Activated gamma-delta T cell treated with Interleukin-2 at 50 U/mL for 16 hours (primary cell): Measurements from ENCODE around the gene TRABD2A.
"Not testable (repeated sequence)": the region's sequence is repeated elsewhere in the genome, so short reads cannot be mapped to it uniquely, and the experiment has no call there.

ENCODE experiments used
- DNase-seq: peaks from one replicate; pipeline ENCODE4 v3.0.0-alpha.2; 2020

TRABD2A gene

DNA sequence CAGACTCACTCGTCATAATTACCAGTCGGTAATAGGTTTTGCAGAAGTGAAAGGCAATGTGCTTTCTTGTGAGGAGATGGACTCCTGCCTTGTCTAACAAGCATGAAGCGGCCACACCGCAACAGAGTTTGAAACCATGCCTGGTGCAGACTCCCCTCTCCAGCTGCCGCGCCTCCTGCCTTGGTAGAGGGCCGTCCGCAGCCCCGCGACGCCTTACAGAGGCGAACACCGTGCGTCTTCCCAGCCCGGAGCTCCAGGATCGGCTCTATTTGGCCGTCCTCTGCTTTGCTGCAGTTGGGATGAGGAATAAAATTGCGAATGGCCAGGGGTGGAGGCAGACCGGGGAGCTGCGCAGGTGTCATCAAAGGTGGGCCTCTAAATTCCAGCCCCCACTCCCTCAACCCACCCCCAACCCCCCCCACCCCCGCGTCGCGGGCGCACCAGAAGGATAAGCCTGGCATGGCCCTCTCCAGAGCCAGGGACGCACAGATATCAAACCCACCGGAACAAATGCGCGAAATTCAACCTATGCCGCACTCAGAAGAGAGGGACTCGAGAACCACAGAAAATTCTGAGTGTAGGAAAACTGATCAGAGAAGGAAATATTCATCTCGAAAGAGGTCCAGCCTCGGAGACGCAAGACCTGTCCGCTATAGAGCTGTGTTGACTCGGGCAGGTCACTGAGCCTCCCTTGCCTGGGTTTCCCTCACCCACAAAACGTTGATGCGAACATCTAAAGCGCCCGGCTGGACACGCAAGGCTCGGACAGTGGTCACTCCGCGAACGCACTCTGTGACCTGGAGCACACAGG lies 1.1 kb downstream of the TRABD2A start:
- no peak for DNase-seq

DNA sequence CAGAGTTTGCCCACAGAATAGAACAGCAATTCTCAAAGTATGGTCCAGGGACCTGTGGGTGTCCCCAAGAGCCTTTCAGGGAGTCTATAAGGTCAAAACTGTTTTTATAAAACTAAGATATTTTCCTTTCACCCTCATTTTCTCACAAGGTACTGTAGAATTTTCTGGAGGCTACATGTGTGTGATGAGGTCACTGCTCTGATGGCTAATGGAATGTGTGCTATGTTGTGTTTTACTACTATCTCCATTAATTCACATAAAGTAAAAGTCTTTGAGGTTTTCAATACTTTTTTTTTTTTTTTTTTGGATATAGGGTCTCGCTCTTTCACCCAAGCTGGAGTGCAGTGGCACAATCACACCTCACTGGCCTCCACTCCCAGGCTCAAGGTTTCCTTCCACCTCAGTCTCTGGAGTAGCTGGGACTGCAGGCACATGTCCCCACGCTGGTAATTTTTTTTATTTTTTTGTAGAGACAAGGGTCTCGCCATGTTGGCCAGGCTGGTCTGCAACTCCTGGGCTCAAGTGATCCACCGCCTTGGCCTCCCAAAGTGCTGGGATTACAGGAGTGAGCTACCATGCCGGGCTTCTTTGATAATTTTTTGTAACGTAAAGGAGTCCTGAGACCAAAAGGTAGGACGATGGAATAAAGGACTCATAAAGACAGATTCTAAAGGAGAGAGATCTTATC lies 1.8 kb downstream of the TRABD2A start:
- DNase-seq = no peak

DNA sequence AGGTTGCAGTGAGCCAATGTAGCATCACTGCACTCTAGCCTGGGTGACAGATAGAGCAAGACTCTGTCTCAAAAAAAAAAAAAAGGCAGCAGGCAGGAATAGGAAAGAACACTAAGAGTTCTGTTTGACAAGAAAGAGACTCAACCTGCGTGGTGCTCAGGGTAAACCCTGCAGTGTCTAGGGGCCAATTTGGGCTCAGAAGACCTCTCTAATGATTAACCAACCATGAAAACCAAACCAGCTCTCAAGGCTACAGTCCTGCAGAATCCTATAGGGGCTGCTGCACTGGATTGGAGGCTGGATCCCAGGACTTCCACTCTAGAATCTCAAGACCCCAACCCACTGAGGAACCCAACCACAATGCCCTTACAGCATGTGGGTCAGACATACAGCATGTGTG lies 2.4 kb downstream of the TRABD2A start:
- no peak for DNase-seq

DNA sequence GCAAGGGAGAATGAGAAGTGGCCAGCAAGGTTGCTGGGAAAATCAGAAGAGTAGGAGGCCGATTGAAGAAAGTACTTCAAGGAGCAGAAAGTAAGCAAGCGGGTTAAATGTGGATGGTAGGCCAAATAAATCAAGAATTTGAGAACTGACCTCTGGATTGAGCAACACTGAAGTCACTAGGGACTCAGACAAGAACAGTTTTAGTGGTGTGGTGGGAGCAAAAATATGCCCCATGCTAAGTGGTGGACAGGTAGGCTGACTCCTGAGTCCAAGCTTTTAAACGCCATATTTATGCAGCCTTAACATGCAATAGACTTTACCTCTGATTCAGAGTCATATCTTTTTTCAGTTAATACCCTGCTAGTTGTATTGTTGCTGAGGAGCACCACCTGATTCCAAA lies 4.5 kb downstream of the TRABD2A start:
- DNase-seq = no peak

DNA sequence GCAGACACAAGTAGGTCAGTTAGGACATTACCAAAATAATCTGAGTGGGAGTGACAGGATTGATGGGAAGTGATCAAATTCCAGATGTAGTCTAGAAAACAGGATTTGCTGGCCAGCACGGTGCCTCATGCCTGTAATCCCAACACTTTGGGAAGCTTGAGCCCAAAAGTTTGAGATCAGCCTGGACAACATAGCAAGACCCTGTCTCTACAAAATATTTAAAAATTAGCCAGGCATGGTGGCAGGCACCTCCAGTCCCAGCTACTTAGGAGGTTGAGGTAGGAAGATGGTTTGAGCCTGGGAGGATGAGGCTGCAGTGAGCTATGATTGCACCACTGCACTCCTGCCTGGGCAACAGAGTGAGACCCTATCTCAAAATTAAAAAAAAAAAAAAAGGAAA lies 5.3 kb downstream of the TRABD2A start:
- DNase-seq = not testable (repeated sequence)

DNA sequence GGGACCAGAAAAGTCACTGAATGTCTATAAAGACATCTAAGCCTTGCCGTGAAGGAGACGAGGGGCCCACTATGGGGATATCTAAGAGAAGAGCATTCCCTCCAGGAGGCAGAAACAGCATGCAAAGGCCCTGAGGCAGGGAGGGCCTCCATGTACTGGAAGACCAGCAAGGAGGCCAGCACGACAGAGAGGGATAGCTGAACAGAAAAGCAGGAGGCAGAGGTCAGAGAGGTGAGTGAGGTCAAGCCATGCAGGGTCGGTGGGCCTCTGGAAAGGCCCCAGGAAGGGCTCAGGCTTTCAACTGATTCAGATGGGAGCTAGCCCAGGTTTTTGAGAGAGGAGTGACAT lies 5.7 kb downstream of the TRABD2A start:
- no peak for DNase-seq

DNA sequence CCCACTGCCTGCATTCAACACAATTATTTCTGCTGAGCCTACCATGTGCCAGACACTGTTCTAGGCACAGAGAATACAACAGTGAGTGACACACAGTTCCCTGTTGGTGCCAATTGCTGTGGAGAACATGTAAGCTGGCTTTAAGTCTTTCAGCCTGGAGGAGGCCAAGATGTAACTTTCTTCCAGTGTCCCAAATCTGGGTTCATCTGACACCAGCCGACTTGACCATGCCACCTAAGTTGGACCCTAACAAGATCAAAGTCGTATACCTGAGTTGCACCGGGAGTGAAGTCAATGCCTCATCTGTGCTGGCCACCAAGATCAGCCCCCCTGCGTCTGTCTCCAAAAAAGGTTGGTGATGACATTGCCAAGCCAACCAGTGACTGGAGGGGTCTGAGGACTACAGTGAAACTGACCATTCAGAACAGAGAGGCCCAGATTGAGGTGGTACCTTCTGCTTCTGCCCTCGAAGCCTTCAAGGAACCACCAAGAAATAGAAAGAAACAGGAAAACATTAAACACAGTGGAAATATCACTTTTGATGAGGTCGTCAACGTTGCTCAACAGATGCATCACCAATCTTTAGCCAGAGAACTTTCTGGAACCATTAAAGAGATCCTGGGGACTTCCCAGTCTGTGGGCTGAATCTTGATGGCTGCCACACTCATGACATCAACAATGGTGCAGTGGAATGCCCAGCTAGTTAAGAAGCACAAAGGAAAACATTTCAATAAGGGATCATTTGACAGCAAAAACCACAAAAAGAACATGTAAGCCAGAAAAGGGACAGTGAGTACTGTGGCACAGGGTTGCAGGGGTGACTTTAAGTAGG lies 6.3 kb downstream of the TRABD2A start:
- no peak for DNase-seq

DNA sequence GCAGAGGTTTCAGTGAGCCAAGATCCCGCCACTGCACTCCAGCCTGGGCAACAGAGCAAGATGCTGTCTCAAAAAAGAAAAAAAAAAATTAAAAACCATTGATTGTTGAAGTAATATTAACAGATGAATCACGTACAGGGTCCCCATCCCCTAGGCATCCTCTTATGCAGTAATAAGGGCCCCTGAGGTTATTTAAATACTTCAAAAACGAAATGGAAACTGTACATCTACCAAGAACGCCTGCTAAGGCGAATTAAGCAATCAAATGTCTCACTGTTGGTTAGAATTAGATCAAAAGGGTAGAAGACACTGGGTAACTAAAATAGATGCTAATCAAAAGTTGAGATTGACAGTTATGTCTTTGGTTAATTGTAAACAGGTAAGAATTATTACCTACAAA lies 7.5 kb downstream of the TRABD2A start:
- no peak for DNase-seq

DNA sequence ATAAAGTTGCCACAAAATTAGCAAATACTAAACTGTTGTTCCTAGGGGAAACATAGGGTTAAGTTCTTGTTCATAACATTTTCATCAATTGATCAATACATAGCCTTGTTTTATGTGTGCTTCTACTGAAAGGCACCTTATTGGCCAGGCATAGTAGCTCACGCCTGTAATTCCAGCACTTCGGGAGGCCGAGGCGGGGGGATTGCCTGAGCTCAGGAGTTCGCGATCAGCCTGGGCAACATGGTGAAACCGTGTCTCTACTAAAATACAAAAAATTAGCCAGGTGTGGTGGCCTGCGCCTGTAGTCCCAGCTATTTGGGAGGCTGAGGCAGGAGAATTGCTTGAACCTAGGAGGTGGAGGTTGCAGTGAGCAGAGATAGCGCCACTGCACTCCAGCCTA lies 8.2 kb downstream of the TRABD2A start:
- DNase-seq = not testable (repeated sequence)

DNA sequence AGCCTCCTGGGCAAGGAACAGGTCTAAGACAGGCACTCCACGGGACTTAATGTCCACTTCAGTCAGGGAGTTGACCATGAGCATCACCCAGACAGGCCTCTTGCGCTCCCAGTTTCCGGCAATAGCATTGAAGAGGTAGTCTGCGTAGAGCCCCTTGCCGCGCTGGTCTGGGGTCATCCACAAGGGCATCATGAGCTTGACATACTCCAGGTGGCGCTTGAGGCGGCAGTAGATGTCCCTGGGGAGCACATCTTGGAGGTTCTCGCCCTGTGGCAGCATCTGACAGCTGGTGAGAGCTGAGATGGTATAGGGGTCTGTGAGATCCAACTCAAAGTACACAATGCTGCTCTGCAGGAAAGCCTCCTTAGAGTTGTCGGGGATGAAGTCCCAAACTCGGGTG lies 10.6 kb downstream of the TRABD2A start:
- no peak for DNase-seq

DNA sequence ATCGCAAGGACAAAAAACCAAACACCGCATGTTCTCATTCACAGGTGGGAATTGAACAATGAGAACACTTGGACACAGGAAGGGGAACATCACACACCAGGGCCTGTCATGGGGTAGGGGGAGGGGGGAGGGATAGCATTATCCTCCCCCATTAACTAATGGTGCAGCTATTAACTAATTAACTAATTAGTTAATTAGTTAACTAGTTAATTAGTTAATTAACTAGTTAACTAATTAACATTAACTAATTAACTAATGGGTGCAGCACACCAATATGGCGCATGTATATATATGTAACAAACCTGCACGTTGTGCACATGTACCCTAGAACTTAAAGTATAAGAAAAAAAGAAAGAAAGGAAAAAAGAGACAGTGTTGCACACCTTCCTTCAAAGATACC lies 12.6 kb downstream of the TRABD2A start:
- DNase-seq = not testable (repeated sequence)

DNA sequence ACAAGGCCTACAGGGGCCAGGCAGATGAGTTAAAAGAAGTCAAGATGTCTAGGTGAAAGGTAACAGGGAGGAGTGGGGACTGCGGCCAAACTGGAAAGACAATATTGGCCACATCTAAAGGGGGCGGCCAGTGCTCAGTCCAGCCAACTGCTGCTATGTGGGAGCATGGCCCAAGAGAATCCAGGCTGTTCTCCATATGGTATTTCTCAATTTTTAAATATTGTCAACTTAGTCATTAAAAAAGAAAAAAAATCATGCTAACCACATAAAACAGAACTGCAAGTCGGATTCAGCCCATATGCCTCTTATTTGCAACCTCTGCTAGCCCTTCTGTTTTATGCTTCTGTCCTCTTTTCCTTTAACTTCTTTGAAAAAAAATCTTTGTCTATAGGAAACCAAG lies 14.8 kb downstream of the TRABD2A start:
- no peak for DNase-seq

DNA sequence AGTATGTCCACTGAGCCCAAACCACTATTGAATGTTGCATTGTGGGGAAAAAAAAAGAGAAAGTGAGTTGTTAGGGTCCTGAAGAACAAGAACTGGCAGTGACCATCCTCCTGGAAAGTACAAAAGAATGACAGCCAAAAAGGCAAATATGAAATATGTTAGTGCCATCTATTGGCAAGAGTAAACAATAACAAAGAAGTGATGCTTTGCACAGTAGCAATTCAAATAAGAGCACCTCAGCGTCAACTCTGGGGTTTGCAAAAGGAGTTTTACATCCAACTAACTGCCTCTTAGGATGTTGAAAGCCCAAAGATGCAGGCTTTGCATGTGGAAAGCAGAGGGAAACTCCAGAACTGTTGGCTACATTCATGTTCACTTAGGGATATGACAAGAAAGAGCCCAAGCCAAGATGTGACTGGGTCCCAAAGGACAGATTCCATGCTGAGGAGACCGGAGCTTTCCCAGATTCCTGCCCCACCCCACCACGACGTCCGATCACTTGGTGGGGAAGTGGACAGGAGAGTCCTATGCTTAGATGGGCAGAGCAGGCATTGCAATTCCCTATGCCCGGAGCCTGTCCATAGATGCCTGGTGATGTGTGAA lies 15.6 kb downstream of the TRABD2A start:
- no peak for DNase-seq

DNA sequence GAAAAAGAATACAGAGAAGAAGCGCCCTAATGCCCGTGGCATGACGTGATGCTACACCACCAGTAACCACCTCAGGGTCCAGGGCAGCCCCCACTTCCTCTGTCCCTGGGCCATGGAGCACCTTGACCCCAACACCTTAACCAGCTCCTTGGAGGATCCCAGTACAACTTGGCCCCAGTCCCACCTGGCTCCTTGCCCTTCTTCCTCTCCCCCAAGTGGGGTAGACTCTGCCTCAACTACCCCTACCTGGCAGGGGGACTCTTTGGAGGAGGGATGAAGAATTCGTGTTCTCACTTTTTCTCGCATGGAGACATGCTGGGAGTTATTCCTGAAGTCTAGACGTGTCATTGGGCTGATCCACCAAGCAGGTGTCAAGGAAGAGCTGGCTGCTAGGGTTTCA lies 18.9 kb downstream of the TRABD2A start:
- DNase-seq = no peak

DNA sequence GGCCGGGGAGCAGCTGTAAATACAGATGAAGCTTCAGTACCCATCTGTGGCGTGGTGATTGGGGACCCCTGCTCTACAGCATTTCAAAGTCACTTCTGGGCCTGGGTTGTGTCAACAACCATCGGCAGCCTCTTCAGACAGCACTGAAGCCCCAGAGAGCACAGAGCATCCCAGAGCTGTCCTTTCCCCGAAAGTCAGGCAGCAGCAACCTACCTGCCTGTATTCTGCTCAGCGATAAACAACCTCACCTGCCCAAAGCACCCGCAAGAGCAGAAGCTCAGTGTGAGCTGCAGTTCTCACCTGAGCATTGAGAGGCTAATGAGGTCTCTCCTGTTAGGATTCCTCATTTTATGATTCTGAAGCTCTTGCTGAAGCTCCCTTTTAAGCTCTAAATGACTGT lies 19.3 kb downstream of the TRABD2A start:
- DNase-seq = no peak

DNA sequence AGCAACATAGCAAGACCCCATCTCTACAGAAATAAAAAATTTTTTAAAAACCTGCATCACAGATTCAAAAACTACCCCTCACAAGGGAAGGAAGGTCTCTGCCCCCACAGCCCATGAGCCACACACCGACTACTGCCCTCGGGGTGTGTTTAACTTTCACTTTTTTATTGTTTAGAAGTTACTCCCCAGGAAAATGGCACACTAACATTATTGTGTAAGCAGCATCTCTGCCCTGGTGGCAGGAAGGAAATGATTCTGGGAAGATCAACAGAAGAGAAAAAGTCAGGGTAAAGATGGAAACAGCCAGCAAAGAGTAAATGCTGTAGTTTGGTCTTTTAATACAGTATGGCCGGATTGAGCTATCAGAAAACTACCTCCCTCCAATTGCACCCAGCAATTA lies 21.9 kb downstream of the TRABD2A start:
- DNase-seq = no peak

DNA sequence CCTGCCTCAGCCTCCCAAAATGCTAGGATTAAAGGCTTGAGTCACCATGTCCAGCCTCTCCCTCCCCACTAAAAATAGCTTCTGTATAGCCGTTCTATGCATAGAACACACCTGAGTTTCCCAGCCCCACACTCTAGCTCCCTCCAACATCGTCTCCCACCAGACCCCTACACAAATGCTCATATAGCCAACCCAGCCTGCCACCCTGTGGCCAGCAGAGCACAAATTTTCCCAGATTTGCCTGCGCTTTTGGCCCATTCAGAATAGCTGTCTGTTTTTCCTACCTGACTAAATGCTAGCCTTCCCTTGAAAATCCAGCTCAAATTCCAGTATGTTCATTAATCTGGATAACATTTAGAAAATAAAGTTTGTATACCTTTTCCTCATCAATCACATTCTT lies 22.8 kb downstream of the TRABD2A start:
- DNase-seq = no peak

DNA sequence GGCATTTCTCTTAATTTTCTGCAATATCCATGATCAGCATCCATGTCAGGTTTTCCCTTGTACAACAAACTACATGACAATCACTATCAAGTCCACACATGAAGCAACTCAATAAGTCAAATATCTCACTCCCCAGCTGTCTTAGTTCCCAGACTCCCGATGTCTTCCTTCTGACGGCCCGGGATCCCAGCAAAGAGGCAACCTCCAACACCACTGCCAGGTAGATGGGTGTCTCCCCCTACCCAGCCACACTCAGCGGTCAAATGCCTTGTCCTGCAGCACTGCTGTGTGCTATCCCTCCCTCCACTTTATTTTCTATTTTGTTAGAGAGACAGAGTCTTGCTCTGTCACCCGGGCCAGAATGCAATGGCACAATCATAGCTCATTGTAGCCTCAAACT lies 23.3 kb downstream of the TRABD2A start:
- no peak for DNase-seq

DNA sequence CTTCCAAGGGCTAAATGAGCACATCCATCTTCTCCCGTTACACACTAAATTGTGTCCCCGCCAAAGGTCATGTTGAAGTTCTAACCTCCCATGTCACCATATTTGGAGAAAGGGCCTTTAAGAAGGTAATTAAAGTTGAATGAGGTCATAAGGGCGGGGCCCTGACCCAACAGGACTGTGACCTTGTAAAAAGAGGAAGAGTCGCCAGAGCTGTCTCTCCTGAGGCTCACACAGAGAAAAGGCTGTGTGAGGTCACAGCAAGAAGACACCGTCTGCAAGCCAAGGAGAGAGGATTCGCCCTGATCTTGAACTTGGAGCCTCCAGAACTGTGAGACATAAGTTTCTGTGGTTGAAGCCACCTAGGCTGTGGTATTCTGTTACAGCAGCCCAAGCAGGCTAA lies 24.1 kb downstream of the TRABD2A start:
- DNase-seq = no peak

DNA sequence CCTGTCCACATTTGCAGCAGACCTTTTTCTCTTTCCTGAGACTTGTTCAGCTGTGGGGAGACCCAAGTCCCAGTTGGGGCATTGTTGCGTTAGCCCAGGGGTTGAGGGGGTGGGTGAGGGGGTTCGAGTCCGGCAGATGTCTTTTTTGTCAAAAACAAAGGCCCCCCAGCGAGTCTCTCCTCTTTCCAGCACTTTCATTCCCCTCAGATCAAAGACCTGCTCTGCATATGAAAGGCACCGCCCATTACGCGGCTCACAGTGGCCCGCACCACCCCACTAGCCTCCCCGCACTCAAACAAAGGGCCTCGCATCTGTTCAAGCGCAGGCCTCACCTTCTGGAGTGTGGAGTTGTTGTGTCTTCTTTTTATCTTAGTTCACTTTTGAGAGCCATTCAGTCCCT lies 25.2 kb downstream of the TRABD2A start:
- no peak for DNase-seq

DNA sequence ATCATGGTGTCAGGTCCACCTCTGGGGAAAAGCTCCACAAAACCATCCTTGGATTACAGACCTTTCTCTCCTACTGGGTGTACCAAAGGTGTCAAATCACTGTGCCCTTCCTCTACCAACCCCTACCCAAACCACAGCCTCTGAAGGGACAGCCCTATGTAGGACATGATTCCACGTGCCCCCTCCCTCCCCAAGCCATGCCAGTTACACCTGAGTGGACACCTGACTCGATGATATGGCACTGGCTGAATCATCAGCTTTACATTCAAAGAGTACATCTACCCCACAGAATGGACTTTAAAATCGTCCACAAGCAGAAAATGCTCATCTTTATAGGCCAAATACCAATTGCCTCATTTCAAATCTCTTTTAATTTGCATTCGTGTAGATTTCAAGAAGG lies 26.0 kb downstream of the TRABD2A start:
- DNase-seq = no peak

DNA sequence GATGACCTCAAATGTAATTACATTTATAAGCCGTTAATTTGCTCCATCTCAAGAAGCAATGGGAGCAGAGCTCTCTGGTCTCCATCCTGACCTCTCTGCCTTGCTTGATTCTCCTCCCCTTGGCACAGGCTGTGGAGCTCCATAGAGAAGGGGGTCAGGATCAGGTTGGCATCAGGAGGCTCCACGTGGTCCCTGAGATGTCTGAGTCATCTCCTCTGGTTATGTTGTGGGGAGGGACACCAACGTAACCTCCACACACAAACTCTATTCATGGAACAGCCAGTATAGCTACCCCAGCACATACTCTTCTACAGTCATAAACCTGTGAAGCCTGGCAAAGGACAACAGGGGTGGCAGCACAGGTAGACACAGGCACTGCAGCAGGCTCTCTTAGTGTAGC lies 29.0 kb downstream of the TRABD2A start:
- DNase-seq = no peak

DNA sequence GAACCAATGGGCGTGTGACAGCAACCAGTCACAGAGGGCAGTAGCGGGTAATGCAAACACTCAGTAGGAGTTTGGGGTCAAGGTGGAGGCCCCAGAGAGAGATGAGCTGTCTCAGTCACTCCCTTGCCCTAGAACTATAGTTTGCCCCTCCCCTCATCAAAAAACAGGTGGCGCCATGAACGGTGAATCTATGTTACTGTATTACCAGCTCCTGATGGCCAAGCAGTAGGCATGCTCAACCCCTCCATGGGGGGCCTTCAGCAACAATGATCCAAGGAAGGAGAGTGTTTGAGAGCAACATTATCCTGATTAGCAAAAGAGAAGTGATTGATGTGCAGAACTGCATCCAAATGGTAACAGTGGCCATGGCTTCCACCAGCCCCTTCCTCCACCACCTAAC lies 30.4 kb downstream of the TRABD2A start:
- DNase-seq = no peak
